ENCODE measurements around the gene RAI1.

GRCh38 chr17:17805575-17805974 lies 124.3 kb downstream of the RAI1 start:
- TF ChIP-seq CTCF (conservative IDR thresholded peaks at IDR 0.05) (no peak), ZFX (IDR thresholded peaks at IDR 0.05) (no peak)

Measured in C4-2B (cell line).